ENCODE results near the gene TMEM238.

Gene TMEM238

DNA sequence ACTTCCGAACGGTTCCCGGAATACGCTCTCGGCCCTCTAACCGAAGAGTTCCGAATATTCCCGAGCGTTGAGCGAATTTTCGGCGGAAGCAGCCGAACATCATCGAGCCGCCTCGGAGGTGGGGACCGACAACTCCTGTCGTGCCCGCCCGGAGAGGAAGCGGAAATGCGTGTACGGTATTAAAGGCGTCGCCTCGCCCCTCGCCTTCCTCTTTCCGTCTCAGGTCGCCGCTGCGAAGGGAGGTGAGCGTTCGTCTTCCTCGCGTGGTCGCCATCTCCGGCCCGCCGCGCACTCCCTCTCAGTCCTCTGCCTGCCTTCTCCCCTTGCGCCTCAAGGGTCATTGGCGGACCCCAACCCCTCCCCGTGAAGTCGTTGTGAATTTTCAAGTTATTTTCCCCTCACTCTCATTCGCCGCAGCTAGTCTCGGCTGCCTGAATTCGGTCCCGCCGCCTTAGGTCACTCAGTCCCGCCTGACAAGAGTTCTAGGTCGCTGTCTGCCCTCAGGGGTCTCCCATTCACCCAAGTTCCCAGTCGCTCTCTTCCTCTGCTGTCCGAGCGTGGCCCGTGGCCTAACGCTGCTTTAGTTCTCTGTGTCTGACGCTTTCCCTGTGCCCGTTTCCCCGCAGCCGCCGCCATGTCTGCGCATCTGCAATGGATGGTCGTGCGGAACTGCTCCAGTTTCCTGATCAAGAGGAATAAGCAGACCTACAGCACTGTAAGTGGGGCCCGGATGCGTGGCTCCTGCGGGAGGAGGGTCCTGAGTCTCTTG is 1.8 kb upstream of the TMEM238 start, which contains the start of gene RPL28:
Gene RPL28, plus strand, starts transcription at position 209 of the 769 bp plus-strand sequence. Its CDS starts 426 bp downstream, at position 635.
- peaks cover 24 to 46% of the 10 kb centered on the region in 2 donors for H3K4me1 ChIP-seq (ENCODE audit: control insufficient read depth in 1 of 2, insufficient read depth in 2 of 2, low read length in 2 of 2)
- H3K9me3 ChIP-seq (ENCODE audit: control insufficient read depth in 1 of 2, low read length in 2 of 2): no peaks in the 10 kb centered on the region
- H3K27ac ChIP-seq (ENCODE audit: low read length): peak within 1 kb of the TSS; percentile 99
- H3K27me3 ChIP-seq (ENCODE audit: low read depth, low read length): no peaks in the 10 kb centered on the region
- peaks cover 23 to 33% of the 10 kb centered on the region in 2 donors for H3K36me3 ChIP-seq (ENCODE audit: control insufficient read depth in 1 of 2, insufficient read depth in 2 of 2, low read length in 2 of 2)
- H3K4me3 ChIP-seq (ENCODE audit: low read depth in 1 of 2, low read length in 2 of 2): peak within 1 kb of the TSS; percentile 92 to 97

DNA sequence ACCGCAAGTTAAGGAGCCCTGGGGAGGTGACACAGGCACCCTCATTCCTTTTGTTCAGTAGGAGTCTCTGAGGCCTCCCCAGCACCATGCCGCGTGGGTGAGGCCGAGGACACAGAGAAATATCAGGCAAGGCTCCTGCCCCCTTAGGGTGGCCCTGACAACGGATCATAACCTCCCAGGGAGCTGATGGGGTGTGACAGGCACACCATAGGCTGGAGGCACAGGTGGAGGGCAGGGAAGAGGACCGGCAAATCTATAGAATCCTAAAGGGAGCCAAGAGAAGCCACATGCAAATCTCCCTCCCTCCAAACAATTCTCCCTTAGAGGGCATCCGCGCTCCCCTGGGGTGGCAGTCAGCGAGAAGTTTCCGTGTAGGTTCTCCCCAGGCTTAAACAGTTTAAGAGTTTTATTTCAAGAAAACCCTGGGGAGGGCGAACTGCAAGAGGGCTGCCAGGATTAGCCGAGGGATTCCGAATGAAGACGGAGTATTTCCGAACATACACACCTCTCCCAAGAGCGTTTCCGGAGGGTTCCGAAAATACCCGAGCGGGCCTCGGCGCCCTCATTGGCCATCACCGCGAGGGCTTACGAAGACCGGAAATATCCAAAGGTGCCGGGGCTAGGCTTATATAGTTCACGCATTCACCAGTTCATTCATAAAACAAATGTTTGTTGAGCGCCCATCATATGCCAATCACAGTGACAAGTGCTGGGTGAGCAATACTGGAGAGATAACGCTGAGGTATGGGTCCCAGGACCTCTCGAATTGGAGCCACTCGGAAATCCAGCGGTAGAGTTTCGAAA is 1.0 kb upstream of the TMEM238 start:
- H3K27ac ChIP-seq (ENCODE audit: low read length): peak overlapping the region; percentile 99
- H3K4me1 ChIP-seq (ENCODE audit: control insufficient read depth in 1 of 2, insufficient read depth in 2 of 2, low read length in 2 of 2): peaks cover 24 to 46% of the 10 kb centered on the region in 2 donors
- H3K36me3 ChIP-seq (ENCODE audit: control insufficient read depth in 1 of 2, insufficient read depth in 2 of 2, low read length in 2 of 2): peaks cover 18 to 28% of the 10 kb centered on the region in 2 donors
- no peaks in the 10 kb centered on the region for H3K9me3 ChIP-seq (ENCODE audit: control insufficient read depth in 1 of 2, low read length in 2 of 2)
- H3K4me3 ChIP-seq (ENCODE audit: low read depth in 1 of 2, low read length in 2 of 2): peak overlapping the region; percentile 92 to 97
- H3K27me3 ChIP-seq (ENCODE audit: low read depth, low read length): no peaks in the 10 kb centered on the region

DNA sequence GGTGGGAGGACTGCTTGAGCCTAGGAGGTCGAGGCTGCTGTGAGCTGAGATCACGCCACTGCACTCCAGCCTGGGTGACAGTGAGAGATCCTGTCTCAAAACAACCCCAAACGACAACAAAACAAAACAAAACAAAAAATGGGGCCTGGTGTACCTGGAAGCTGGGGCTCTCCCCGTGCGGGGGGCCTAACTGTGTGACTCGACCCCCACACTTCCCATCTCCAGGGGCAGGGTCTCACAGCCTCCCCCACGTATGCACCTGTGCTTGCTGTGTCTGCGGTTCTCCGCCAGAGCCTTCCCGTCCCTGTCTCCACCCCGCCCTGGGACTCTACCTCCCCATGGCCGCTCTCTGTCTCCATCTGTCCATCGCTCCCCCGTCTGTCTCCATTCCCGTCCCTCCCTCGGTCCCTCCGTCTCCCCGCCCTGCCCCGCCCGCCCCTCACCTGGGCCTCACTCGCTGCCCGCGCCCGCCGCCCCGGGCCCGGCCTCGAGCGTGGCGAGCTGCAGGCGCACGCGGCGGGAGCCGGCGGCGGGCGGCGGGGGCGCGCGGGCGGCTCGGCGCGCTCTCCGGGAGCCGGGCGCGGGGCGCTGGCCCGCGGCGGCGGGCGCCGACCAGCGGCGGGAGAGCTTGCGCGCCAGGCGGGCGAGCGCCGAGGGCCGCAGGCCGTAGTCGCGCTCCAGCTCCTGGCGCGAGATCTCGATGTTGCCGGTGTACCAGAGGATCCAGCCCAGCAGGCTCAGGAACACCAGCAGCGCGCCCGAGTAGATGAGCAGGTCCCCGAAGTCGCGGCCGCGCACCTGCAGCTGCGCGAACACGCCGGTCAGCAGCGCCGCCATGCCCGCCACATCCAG is 587 bp downstream of the TMEM238 start:
- Histone ChIP-seq H3K9me3 (ENCODE audit: control insufficient read depth in 1 of 2, low read length in 2 of 2) (no peaks in the 10 kb centered on the region), H3K36me3 (ENCODE audit: control insufficient read depth in 1 of 2, insufficient read depth in 2 of 2, low read length in 2 of 2) (peaks cover 3 to 12% of the 10 kb centered on the region in 2 donors), H3K4me1 (ENCODE audit: control insufficient read depth in 1 of 2, insufficient read depth in 2 of 2, low read length in 2 of 2) (peaks cover 21 to 34% of the 10 kb centered on the region in 2 donors), H3K4me3 (ENCODE audit: low read depth in 1 of 2, low read length in 2 of 2) (peak overlapping the region in 1 of 2 donors; percentile 97), H3K27ac (ENCODE audit: low read length) (no peak overlapping the region), H3K27me3 (ENCODE audit: low read depth, low read length) (no peaks in the 10 kb centered on the region)

DNA sequence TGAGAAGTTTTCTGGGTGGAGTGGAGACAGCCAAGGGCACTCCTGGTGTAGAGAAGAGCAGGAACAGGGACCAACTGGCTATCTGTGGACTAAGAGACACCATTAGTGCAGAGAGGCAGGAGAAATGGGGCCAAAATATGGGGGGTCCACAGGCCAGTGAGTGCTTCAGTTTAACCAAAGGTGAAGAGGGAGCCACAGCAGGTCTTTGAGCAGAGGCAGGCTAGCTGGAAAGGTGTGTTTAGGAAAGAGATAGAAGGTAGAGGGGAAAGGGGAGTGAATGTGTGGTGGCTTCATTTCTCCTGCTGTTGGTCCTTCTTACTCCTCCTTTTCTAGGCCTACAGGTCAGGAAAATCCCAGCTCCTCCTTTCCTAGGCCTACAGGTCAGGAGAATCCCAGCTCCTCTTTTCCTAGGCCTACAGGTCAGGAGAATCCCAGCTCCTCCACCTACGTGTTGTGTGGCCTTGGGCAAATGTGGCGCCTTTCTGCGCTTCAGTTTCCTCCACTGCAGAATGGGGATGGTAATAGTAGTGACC is 1.5 kb downstream of the TMEM238 start:
- H3K4me1 ChIP-seq (ENCODE audit: control insufficient read depth in 1 of 2, insufficient read depth in 2 of 2, low read length in 2 of 2): peaks cover 14 to 29% of the 10 kb centered on the region in 2 donors
- H3K36me3 ChIP-seq (ENCODE audit: control insufficient read depth in 1 of 2, insufficient read depth in 2 of 2, low read length in 2 of 2): peaks cover 0 to 3% of the 10 kb centered on the region in 2 donors
- no peaks in the 10 kb centered on the region for H3K9me3 ChIP-seq (ENCODE audit: control insufficient read depth in 1 of 2, low read length in 2 of 2)
- H3K4me3 ChIP-seq (ENCODE audit: low read depth in 1 of 2, low read length in 2 of 2): no peak overlapping the region
- H3K27ac ChIP-seq (ENCODE audit: low read length): no peak overlapping the region
- peaks cover 4% of the 10 kb centered on the region for H3K27me3 ChIP-seq (ENCODE audit: low read depth, low read length)

DNA sequence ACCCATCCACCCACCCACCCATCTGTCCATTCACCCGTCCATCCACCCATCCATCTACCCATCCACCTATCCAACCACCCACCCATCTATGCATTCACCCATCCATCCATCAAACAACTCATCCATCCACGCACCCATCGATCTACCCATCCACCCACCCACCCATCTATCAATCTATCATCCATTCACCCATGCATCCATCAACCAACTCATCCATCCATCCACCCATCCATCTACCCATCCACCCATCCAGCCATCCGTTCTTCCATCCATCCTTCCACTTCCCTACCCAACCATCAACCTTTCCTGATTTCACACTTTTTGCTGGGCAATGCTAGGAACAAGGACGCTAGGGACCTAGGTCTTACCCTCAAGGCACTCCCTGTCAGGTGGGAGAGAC is 2.1 kb downstream of the TMEM238 start:
- H3K36me3 ChIP-seq (ENCODE audit: control insufficient read depth in 1 of 2, insufficient read depth in 2 of 2, low read length in 2 of 2): peaks cover 0 to 3% of the 10 kb centered on the region in 2 donors
- H3K4me3 ChIP-seq (ENCODE audit: low read depth in 1 of 2, low read length in 2 of 2): no peak overlapping the region
- peaks cover 6% of the 10 kb centered on the region for H3K27me3 ChIP-seq (ENCODE audit: low read depth, low read length)
- no peaks in the 10 kb centered on the region for H3K9me3 ChIP-seq (ENCODE audit: control insufficient read depth in 1 of 2, low read length in 2 of 2)
- H3K4me1 ChIP-seq (ENCODE audit: control insufficient read depth in 1 of 2, insufficient read depth in 2 of 2, low read length in 2 of 2): peaks cover 8 to 24% of the 10 kb centered on the region in 2 donors
- H3K27ac ChIP-seq (ENCODE audit: low read length): no peak overlapping the region

DNA sequence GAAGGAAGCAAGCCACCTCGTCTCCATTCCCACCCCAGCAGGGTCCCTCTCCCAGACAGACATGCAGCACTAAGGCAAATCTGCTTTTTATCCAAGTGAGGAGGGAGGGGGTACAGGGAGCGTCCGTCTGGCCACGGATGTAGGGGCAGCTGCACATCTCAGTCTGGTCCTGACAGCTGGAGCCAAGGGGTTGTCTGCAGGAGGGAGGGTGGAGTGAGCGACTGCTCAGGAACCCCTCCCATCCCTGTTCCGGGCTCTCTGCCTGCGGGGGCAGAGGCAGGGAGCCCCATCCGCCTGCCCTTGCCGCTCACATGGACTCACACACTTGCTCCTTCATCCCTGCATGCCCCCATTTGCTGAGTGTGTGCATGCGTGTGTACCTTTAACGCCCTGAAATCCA is 4.9 kb downstream of the TMEM238 start:
- Histone ChIP-seq H3K27me3 (ENCODE audit: low read depth, low read length) (peaks cover 7% of the 10 kb centered on the region), H3K27ac (ENCODE audit: low read length) (no peak overlapping the region), H3K9me3 (ENCODE audit: control insufficient read depth in 1 of 2, low read length in 2 of 2) (no peaks in the 10 kb centered on the region), H3K4me1 (ENCODE audit: control insufficient read depth in 1 of 2, insufficient read depth in 2 of 2, low read length in 2 of 2) (peaks cover 0 to 10% of the 10 kb centered on the region in 2 donors), H3K4me3 (ENCODE audit: low read depth in 1 of 2, low read length in 2 of 2) (no peak overlapping the region), H3K36me3 (ENCODE audit: control insufficient read depth in 1 of 2, insufficient read depth in 2 of 2, low read length in 2 of 2) (no peaks in the 10 kb centered on the region)

DNA sequence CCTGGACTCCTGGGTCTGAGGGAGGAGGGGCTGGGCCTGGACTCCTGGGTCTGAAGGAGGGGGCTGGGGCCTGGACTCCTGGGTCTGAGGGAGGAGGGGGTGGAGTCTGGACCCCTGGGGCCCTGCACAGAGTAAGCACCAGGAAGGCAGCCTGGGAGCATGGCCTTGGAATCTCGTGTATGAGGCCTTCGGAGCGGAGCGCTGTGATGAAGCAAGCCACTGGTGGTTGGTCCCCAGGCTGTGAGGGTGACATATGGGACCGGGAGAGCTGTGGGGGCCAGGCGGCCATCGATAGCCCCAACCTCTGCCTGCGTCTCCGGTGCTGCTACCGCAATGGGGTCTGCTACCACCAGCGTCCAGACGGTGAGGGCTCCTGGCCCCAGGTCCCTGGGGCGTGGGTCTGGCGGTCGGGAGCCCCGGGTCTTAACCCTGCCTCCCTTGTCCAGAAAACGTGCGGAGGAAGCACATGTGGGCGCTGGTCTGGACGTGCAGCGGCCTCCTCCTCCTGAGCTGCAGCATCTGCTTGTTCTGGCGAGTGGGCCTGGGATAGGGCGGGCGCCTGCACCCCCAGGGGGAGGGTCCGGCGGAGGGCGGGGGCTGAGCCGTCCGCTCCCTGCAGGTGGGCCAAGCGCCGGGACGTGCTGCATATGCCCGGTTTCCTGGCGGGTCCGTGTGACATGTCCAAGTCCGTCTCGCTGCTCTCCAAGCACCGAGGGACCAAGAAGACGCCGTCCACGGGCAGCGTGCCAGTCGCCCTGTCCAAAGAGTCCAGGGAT is 6.5 kb downstream of the TMEM238 start:
- peaks cover 19% of the 10 kb centered on the region for H3K27me3 ChIP-seq (ENCODE audit: low read depth, low read length)
- no peaks in the 10 kb centered on the region for H3K36me3 ChIP-seq (ENCODE audit: control insufficient read depth in 1 of 2, insufficient read depth in 2 of 2, low read length in 2 of 2)
- H3K9me3 ChIP-seq (ENCODE audit: control insufficient read depth in 1 of 2, low read length in 2 of 2): no peaks in the 10 kb centered on the region
- peaks cover 0 to 5% of the 10 kb centered on the region in 2 donors for H3K4me1 ChIP-seq (ENCODE audit: control insufficient read depth in 1 of 2, insufficient read depth in 2 of 2, low read length in 2 of 2)
- no peak overlapping the region for H3K4me3 ChIP-seq (ENCODE audit: low read depth in 1 of 2, low read length in 2 of 2)
- H3K27ac ChIP-seq (ENCODE audit: low read length): no peak overlapping the region

DNA sequence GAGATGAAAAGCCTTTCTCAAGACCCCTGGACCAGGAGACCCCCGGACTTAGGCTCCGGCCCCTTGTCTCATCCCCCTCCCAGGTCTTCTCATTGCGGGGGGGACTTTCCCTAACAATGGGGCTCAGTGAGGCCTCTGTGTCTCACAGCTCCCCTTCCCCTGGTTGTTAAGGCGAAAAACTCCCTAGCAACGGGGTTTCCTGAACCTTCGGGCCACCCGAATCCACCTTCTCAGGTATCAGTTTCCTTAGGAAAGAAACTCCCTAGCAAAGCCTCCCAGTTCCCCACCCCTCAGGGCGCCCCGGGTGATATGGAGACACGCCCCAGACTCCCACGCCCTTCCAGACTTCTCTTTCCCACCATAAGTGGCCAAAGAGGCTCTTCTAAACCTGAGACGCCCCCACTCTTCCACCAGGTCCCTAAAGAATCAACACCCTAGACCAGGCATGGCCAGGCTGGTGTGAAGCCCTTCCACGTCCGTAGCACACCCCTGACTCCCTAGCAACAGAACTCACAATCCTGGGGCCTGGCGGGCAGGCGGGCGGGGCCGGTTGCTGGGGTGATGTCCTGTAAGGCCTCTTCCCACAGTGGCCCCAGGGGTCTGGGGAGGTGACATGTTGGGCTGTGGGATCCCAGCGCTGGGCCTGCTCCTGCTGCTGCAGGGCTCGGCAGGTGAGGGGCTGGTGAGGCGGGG is 7.7 kb downstream of the TMEM238 start, which contains the start of gene TMEM190:
Gene TMEM190, plus strand, starts transcription at position 586 of the 693 bp plus-strand sequence. Its CDS starts 28 bp downstream, at position 614.
- Histone ChIP-seq H3K4me1 (ENCODE audit: control insufficient read depth in 1 of 2, insufficient read depth in 2 of 2, low read length in 2 of 2) (peaks cover 0 to 5% of the 10 kb centered on the region in 2 donors), H3K9me3 (ENCODE audit: control insufficient read depth in 1 of 2, low read length in 2 of 2) (no peaks in the 10 kb centered on the region), H3K4me3 (ENCODE audit: low read depth in 1 of 2, low read length in 2 of 2) (no peak within 1 kb of the TSS), H3K27ac (ENCODE audit: low read length) (no peak within 1 kb of the TSS), H3K36me3 (ENCODE audit: control insufficient read depth in 1 of 2, insufficient read depth in 2 of 2, low read length in 2 of 2) (no peaks in the 10 kb centered on the region), H3K27me3 (ENCODE audit: low read depth, low read length) (peaks cover 28% of the 10 kb centered on the region)

DNA sequence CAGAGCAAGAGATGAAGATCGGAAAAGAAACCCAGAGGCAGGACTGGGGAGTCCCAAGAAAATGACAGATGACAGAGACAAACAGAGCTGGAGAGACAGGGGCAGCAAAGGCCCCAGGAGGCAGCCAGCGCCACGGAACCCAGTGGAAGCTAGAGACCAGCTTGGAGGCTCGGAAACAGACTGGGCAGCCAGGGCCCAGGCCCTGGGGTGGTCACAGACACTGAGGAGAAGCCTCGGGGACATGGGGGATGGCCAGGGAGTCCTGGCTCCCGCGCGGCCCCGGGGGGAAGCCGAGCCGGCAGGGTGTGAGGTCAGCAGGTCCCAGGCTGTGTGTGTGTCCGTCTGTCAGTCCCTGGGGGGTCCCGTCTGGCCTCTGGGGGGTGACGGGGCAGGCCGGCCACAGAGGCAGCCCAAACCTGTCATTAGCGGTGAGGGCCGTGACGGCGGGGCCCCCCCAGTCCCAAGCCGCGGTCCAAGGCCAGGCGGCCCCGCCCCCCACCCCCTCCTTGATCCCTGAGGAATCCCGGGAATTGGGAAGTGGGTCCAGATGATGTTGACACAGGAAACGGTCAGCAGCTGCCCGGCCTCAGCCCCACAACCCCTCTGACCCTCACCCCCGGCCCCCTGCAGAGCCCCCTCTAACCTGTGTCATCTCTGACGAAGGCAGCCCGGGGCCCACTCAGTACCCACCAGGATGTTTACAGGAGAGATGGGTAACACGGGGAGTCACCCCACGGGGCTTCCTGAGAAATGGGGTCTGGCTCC is 9.9 kb downstream of the TMEM238 start:
- no peak overlapping the region for H3K4me3 ChIP-seq (ENCODE audit: low read depth in 1 of 2, low read length in 2 of 2)
- H3K9me3 ChIP-seq (ENCODE audit: control insufficient read depth in 1 of 2, low read length in 2 of 2): no peaks in the 10 kb centered on the region
- H3K27me3 ChIP-seq (ENCODE audit: low read depth, low read length): peaks cover 42% of the 10 kb centered on the region
- no peaks in the 10 kb centered on the region for H3K36me3 ChIP-seq (ENCODE audit: control insufficient read depth in 1 of 2, insufficient read depth in 2 of 2, low read length in 2 of 2)
- no peak overlapping the region for H3K27ac ChIP-seq (ENCODE audit: low read length)
- peaks cover 0 to 13% of the 10 kb centered on the region in 2 donors for H3K4me1 ChIP-seq (ENCODE audit: control insufficient read depth in 1 of 2, insufficient read depth in 2 of 2, low read length in 2 of 2)

Data from muscle layer of duodenum (tissue), 2 donors.